Vagina (tissue), 2 donors: ENCODE results near the gene DIAPH3.

Experiments
- CTCF ChIP-seq, 3 experiments: fragments of 450-650 bp in 2 of 3; fragments of 200-600 bp in 1 of 3; sonication (generic) in 1 of 3; IDR thresholded peaks; one replicate each; pipeline ENCODE4 v1.5.1; 2017 to 2019; ENCODE audit warnings: antibody characterized with exemption in 3 of 3, mild to moderate bottlenecking in 2 of 3, moderate library complexity in 2 of 3
- POLR2A ChIP-seq, 2 donors: fragments of 450-650 bp; IDR thresholded peaks; one replicate each; pipeline ENCODE4 v1.6.1; 2017; ENCODE audit warnings: antibody characterized with exemption in 2 of 2, mild to moderate bottlenecking in 2 of 2, moderate library complexity in 2 of 2
- POLR2AphosphoS5 ChIP-seq, 2 donors: sonication (generic); formaldehyde crosslinking; IDR thresholded peaks; one replicate each; pipeline ENCODE4 v1.9.0; 2017; ENCODE audit warnings: antibody characterized with exemption in 2 of 2, mild to moderate bottlenecking in 2 of 2, low read depth in 1 of 2; ENCODE audit not compliant: insufficient read depth in 1 of 2

GRCh38 chr13:59880468-59880867 lies 283.3 kb downstream of the DIAPH3 start:
- TF ChIP-seq CTCF (IDR thresholded peaks at IDR 0.05) = no peak
- TF ChIP-seq POLR2A (IDR thresholded peaks at IDR 0.05) = no peak
- TF ChIP-seq POLR2AphosphoS5 (IDR thresholded peaks at IDR 0.05; ENCODE audit: insufficient read depth in 1 of 2, low read depth in 1 of 2) = no peak
